ENCODE results near the gene CNTNAP1. TPM values are rescaled to one million over a fixed set of nuclear protein-coding genes. Genes with fewer than 3 reads are reported as not detected.

CNTNAP1 gene
- total RNA-seq, 1 experiment from 2014 or later: 5.6 TPM

GRCh38 chr17:42704490-42704836, 22.1 kb downstream of the CNTNAP1 start:
- ChIA-PET POLR2A (ENCODE audit: low non-redundant PET) (no interaction called here), CTCF (no interaction called here)
- Histone ChIP-seq H3K27me3 (replicated peaks; ENCODE audit: insufficient read depth, low read depth, low read length, poor library complexity) (no peaks in the 10 kb centered on the region), H3K27ac (ENCODE audit: low read depth, low read length, poor library complexity, severe bottlenecking) (no peak overlapping the region), H3K36me3 (ENCODE audit: insufficient read depth, low read length, poor library complexity, severe bottlenecking) (peaks cover 18% of the 10 kb centered on the region), H3K4me1 (ENCODE audit: insufficient read depth, low read length, poor library complexity, severe bottlenecking) (no peaks in the 10 kb centered on the region), H3K4me3 (ENCODE audit: low read depth, low read length, poor library complexity, severe bottlenecking) (no peak overlapping the region), H3K9me3 (ENCODE audit: low read depth, low read length, poor library complexity, severe bottlenecking) (no peaks in the 10 kb centered on the region)
- TF ChIP-seq EZH2 (IDR thresholded peaks at IDR 0.05; ENCODE audit: borderline replicate concordance, low read depth, low read length, poor library complexity, severe bottlenecking) (no peak), CTCF (conservative IDR thresholded peaks at IDR 0.05; ENCODE audit: low read depth, low read length) (no peak)
- intact Hi-C loops (cut with micrococcal nuclease; ENCODE audit: unreplicated experiment): no loop called here
- no TSS peak for BruUV-seq (replicated peaks)
- DNase-seq (ENCODE audit: low spot score): no peak

GRCh38 chr17:42704837-42705494, 22.6 kb downstream of the CNTNAP1 start:
- CTCF ChIA-PET: no interaction called here
- POLR2A ChIA-PET (ENCODE audit: low non-redundant PET): no interaction called here
- intact Hi-C loops (cut with micrococcal nuclease; ENCODE audit: unreplicated experiment): no loop called here

GRCh38 chr17:42706732-42707131, 24.4 kb downstream of the CNTNAP1 start:
- H3K36me3 ChIP-seq (ENCODE audit: insufficient read depth, low read length, poor library complexity, severe bottlenecking): peaks cover 18% of the 10 kb centered on the region
- BruUV-seq (replicated peaks): no TSS peak
- no peak overlapping the region for H3K27ac ChIP-seq (ENCODE audit: low read depth, low read length, poor library complexity, severe bottlenecking)
- TF ChIP-seq CTCF (conservative IDR thresholded peaks at IDR 0.05; ENCODE audit: low read depth, low read length) (no peak), EZH2 (IDR thresholded peaks at IDR 0.05; ENCODE audit: borderline replicate concordance, low read depth, low read length, poor library complexity, severe bottlenecking) (no peak)
- intact Hi-C loops (cut with micrococcal nuclease; ENCODE audit: unreplicated experiment): no loop called here
- ChIA-PET POLR2A (ENCODE audit: low non-redundant PET) (no interaction called here), CTCF (no interaction called here)
- DNase-seq (ENCODE audit: low spot score): no peak
- H3K4me1 ChIP-seq (ENCODE audit: insufficient read depth, low read length, poor library complexity, severe bottlenecking): no peaks in the 10 kb centered on the region
- H3K9me3 ChIP-seq (ENCODE audit: low read depth, low read length, poor library complexity, severe bottlenecking): no peaks in the 10 kb centered on the region
- H3K27me3 ChIP-seq (replicated peaks; ENCODE audit: insufficient read depth, low read depth, low read length, poor library complexity): no peaks in the 10 kb centered on the region
- H3K4me3 ChIP-seq (ENCODE audit: low read depth, low read length, poor library complexity, severe bottlenecking): no peak overlapping the region

More at GRCh38 chr17:42704837-42705494, 22.6 kb downstream of the CNTNAP1 start:
- no peak overlapping the region for H3K27ac ChIP-seq (ENCODE audit: low read depth, low read length, poor library complexity, severe bottlenecking)
- no peak for TF ChIP-seq EZH2 (IDR thresholded peaks at IDR 0.05; ENCODE audit: borderline replicate concordance, low read depth, low read length, poor library complexity, severe bottlenecking)
- TF ChIP-seq CTCF (conservative IDR thresholded peaks at IDR 0.05; ENCODE audit: low read depth, low read length): no peak
- no TSS peak for BruUV-seq (replicated peaks)
- no peak for DNase-seq (ENCODE audit: low spot score)
- H3K27me3 ChIP-seq (replicated peaks; ENCODE audit: insufficient read depth, low read depth, low read length, poor library complexity): no peaks in the 10 kb centered on the region
- peaks cover 18% of the 10 kb centered on the region for H3K36me3 ChIP-seq (ENCODE audit: insufficient read depth, low read length, poor library complexity, severe bottlenecking)
- no peaks in the 10 kb centered on the region for H3K9me3 ChIP-seq (ENCODE audit: low read depth, low read length, poor library complexity, severe bottlenecking)
- H3K4me3 ChIP-seq (ENCODE audit: low read depth, low read length, poor library complexity, severe bottlenecking): no peak overlapping the region
- no peaks in the 10 kb centered on the region for H3K4me1 ChIP-seq (ENCODE audit: insufficient read depth, low read length, poor library complexity, severe bottlenecking)

Data from A673 (cell line).